KMS-11 (cell line): ENCODE results near the gene ATP7B.

Source experiments
- H2AFZ ChIP-seq: fragments of 200-600 bp; sonication (generic); 2 replicates; pipeline ENCODE4 v1.6.1; 2016; ENCODE audit warnings: antibody characterized with exemption, mixed run types, low read depth
- H3K27ac ChIP-seq: fragments of 200-600 bp; sonication (generic); 2 replicates; pipeline ENCODE4 v1.6.1; 2016; ENCODE audit warnings: mild to moderate bottlenecking, mixed run types
- H3K27me3 ChIP-seq: fragments of 200-600 bp; sonication (generic); 2 replicates; pipeline ENCODE4 v1.6.1; 2017; ENCODE audit warnings: mild to moderate bottlenecking, low read depth, mixed run types, moderate library complexity; ENCODE audit not compliant: insufficient read depth
- H3K36me3 ChIP-seq: fragments of 200-600 bp; sonication (generic); 2 replicates; pipeline ENCODE4 v1.6.1; 2017; ENCODE audit warnings: mild to moderate bottlenecking, mixed run types; ENCODE audit not compliant: insufficient read depth
- H3K4me1 ChIP-seq: fragments of 200-600 bp; sonication (generic); 2 replicates; pipeline ENCODE4 v1.6.1; 2016; ENCODE audit warnings: mild to moderate bottlenecking, low read depth, mixed run types; ENCODE audit not compliant: poor library complexity, severe bottlenecking
- H3K4me2 ChIP-seq: fragments of 200-600 bp; sonication (generic); 2 replicates; pipeline ENCODE4 v1.7.0; 2016; ENCODE audit warnings: mild to moderate bottlenecking, mixed run types
- H3K4me3 ChIP-seq: fragments of 200-600 bp; sonication (generic); IDR thresholded peaks from 2 replicates; pipeline ENCODE4 v1.6.1; 2017; ENCODE audit warnings: low read depth, low read length, mixed read lengths; ENCODE audit not compliant: insufficient read depth
- H3K79me2 ChIP-seq: fragments of 200-600 bp; sonication (generic); 2 replicates; pipeline ENCODE4 v1.6.1; 2016; ENCODE audit warnings: low read depth, mixed run types; ENCODE audit not compliant: insufficient read depth
- H3K9ac ChIP-seq: fragments of 200-600 bp; sonication (generic); 2 replicates; pipeline ENCODE4 v1.6.1; 2016; ENCODE audit warnings: mild to moderate bottlenecking, mixed run types
- H4K20me1 ChIP-seq: fragments of 200-600 bp; sonication (generic); 2 replicates; pipeline ENCODE4 v1.6.1; 2016; ENCODE audit warnings: mild to moderate bottlenecking, mixed run types; ENCODE audit not compliant: insufficient read depth
- TF ChIP-seq, protein P1 (sequence below): fragments of 200-600 bp; sonication (generic); conservative IDR thresholded peaks from 2 replicates; pipeline ENCODE4 v1.6.1; 2017; ENCODE audit warnings: low read depth, mild to moderate bottlenecking, antibody characterized with exemption, low read length, moderate library complexity, mixed read lengths

The ATP7B gene

DNA sequence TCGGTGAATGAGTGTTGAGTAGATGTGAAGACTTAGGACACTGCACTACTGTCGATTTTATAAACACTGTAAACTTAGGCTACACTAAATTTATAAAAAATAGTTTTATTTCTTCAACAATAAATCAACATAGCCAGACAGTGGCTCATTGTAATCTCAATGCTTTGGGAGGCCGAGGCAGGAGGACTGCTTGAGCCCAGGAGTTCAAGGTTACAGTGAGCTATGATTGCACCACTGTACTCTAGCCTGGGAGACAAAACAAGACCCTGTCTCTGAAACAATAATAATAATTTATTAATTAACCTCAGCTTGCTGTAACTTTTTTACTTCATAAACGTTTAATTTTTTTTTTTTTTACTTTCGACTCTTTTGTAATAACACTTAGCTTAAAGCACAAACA is 34.4 kb downstream of the ATP7B start:
- H3K79me2 ChIP-seq, result no peaks in the 10 kb centered on the region
- H2AFZ ChIP-seq, result no peak overlapping the region
- H3K9ac ChIP-seq, result no peak overlapping the region
- no peaks in the 10 kb centered on the region for H3K36me3 ChIP-seq
- H3K27ac ChIP-seq, result no peak overlapping the region
- H3K4me3 ChIP-seq, result no peak overlapping the region
- TF ChIP-seq, protein P1, sequence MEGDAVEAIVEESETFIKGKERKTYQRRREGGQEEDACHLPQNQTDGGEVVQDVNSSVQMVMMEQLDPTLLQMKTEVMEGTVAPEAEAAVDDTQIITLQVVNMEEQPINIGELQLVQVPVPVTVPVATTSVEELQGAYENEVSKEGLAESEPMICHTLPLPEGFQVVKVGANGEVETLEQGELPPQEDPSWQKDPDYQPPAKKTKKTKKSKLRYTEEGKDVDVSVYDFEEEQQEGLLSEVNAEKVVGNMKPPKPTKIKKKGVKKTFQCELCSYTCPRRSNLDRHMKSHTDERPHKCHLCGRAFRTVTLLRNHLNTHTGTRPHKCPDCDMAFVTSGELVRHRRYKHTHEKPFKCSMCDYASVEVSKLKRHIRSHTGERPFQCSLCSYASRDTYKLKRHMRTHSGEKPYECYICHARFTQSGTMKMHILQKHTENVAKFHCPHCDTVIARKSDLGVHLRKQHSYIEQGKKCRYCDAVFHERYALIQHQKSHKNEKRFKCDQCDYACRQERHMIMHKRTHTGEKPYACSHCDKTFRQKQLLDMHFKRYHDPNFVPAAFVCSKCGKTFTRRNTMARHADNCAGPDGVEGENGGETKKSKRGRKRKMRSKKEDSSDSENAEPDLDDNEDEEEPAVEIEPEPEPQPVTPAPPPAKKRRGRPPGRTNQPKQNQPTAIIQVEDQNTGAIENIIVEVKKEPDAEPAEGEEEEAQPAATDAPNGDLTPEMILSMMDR, result no peak
- no peaks in the 10 kb centered on the region for H4K20me1 ChIP-seq
- H3K27me3 ChIP-seq, result no peaks in the 10 kb centered on the region
- no peak overlapping the region for H3K4me2 ChIP-seq
- H3K4me1 ChIP-seq, result no peaks in the 10 kb centered on the region

- H3K9ac ChIP-seq, result no peak overlapping the region
- no peak overlapping the region for H2AFZ ChIP-seq
- H3K36me3 ChIP-seq, result no peaks in the 10 kb centered on the region
- peaks cover 2% of the 10 kb centered on the region for H3K4me1 ChIP-seq
- H3K4me3 ChIP-seq, result no peak overlapping the region
- H3K27ac ChIP-seq, result no peak overlapping the region
- H3K79me2 ChIP-seq, result no peaks in the 10 kb centered on the region
- TF ChIP-seq, protein P1, result no peak
- no peak overlapping the region for H3K4me2 ChIP-seq
- no peaks in the 10 kb centered on the region for H4K20me1 ChIP-seq
- no peaks in the 10 kb centered on the region for H3K27me3 ChIP-seq
These were observed 34.8 kb downstream of the ATP7B start for GRCh38 chr13:51976423-51976822.

DNA sequence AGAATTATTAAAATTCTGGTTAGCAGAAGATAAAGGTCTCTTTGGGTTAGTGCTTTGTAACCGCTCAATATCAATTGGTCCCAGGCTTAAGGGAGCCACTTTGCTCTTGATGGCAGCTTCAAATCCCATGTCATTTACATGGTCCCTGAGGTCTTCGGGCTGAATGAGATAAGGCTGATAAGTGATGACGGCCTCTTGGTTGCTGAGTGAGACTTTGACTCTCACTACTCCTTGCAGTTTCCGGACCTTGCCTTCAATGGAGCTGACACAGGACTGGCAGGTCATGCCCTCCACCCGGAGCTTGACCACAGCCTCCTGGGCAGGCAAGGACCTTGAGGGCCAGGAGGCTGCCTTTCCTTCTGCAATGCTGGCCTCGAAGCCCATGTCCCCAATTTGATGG is 36.8 kb downstream of the ATP7B start:
- H3K79me2 ChIP-seq, result no peaks in the 10 kb centered on the region
- H2AFZ ChIP-seq, result no peak overlapping the region
- no peak overlapping the region for H3K4me2 ChIP-seq
- no peak overlapping the region for H3K9ac ChIP-seq
- TF ChIP-seq, protein P1, result no peak
- H3K27me3 ChIP-seq, result no peaks in the 10 kb centered on the region
- peaks cover 4% of the 10 kb centered on the region for H3K4me1 ChIP-seq
- H3K27ac ChIP-seq, result no peak overlapping the region
- no peaks in the 10 kb centered on the region for H4K20me1 ChIP-seq
- no peaks in the 10 kb centered on the region for H3K36me3 ChIP-seq
- no peak overlapping the region for H3K4me3 ChIP-seq

DNA sequence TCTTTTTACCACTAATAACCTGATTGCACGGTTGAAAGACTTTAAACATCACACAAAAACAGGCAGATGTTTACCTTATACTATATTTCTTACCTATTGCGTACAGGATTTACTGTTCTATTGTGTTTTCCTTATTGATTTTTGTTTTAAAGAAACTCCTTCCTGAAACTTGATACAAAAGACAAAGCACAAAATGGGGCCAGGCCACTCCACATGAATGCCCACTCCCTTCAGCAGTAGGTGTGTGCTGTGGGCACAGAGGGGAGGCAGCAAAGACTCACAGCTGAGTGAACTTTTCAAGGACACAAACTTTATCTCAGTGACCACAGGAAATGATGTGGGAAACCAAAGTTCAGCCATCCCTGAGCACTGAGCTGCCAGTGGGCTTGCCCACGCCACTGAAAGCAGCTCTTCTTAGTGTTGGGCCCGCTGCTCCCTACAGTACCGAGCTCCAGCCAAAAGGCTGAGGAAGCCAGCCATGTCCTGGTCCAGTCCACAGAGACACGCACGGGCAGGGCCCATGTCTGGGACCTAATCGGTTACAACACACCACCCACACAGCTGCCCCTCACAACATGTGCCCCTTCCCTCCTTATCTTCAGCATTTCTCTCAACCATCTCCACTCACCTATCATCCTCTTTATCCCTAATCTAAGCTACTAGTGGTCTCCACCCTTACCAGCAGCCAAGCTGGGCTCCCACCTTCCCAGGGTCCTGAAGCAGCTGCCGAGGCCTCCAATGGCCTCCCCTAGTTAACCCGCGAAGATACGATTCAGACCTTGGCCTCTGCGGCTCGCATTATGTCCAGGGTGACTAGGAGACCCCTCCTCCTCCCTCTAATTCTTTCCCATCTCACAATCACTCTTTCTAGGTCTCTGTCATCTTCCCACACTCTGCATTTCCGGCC is 39.5 kb downstream of the ATP7B start:
- no peak overlapping the region for H3K9ac ChIP-seq
- no peaks in the 10 kb centered on the region for H3K79me2 ChIP-seq
- H3K27me3 ChIP-seq, result no peaks in the 10 kb centered on the region
- no peaks in the 10 kb centered on the region for H4K20me1 ChIP-seq
- no peak overlapping the region for H2AFZ ChIP-seq
- no peak overlapping the region for H3K27ac ChIP-seq
- H3K4me3 ChIP-seq, result no peak overlapping the region
- no peak overlapping the region for H3K4me2 ChIP-seq
- TF ChIP-seq, protein P1, result no peak
- H3K4me1 ChIP-seq, result peaks cover 15% of the 10 kb centered on the region
- no peaks in the 10 kb centered on the region for H3K36me3 ChIP-seq
